BE2C (cell line): ENCODE results near the gene PDHB.

ENCODE experiments used
- DNase-seq: peaks from one replicate; pipeline ENCODE4 v3.0.0-alpha.2; 2020
- H3K27me3 ChIP-seq: fragments of 250-450 bp; sonication (Bioruptor Pico); 2 replicates; pipeline ENCODE4 v1.5.1; 2020; ENCODE audit warnings: mild to moderate bottlenecking
- H3K36me3 ChIP-seq: fragments of 250-450 bp; sonication (Bioruptor Pico); 2 replicates; pipeline ENCODE4 v1.5.1; 2020; ENCODE audit warnings: mild to moderate bottlenecking
- H3K4me1 ChIP-seq: fragments of 250-450 bp; sonication (Bioruptor Pico); 2 replicates; pipeline ENCODE4 v1.5.1; 2020
- H3K4me3 ChIP-seq: 2 replicates; pipeline ENCODE4 v1.5.1; 2011; ENCODE audit warnings: low read depth, low read length
- H3K9me3 ChIP-seq: fragments of 250-450 bp; sonication (Bioruptor Pico); 2 replicates; pipeline ENCODE4 v1.5.1; 2020
- TF ChIP-seq, protein P1 (sequence below): IDR thresholded peaks from 2 replicates; pipeline ENCODE4 v1.5.1; 2012; ENCODE audit warnings: mild to moderate bottlenecking, low read depth, low read length

The PDHB gene

GRCh38 chr3:58379351-58380073, 54.1 kb downstream of the PDHB start:
- TF ChIP-seq, protein P1, sequence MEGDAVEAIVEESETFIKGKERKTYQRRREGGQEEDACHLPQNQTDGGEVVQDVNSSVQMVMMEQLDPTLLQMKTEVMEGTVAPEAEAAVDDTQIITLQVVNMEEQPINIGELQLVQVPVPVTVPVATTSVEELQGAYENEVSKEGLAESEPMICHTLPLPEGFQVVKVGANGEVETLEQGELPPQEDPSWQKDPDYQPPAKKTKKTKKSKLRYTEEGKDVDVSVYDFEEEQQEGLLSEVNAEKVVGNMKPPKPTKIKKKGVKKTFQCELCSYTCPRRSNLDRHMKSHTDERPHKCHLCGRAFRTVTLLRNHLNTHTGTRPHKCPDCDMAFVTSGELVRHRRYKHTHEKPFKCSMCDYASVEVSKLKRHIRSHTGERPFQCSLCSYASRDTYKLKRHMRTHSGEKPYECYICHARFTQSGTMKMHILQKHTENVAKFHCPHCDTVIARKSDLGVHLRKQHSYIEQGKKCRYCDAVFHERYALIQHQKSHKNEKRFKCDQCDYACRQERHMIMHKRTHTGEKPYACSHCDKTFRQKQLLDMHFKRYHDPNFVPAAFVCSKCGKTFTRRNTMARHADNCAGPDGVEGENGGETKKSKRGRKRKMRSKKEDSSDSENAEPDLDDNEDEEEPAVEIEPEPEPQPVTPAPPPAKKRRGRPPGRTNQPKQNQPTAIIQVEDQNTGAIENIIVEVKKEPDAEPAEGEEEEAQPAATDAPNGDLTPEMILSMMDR = no peak
- H3K4me3 ChIP-seq = no peak overlapping the region
- no peaks in the 10 kb centered on the region for H3K27me3 ChIP-seq
- H3K9me3 ChIP-seq = no peaks in the 10 kb centered on the region
- DNase-seq = no peak
- no peaks in the 10 kb centered on the region for H3K36me3 ChIP-seq
- no peaks in the 10 kb centered on the region for H3K4me1 ChIP-seq

GRCh38 chr3:58377750-58378149, 55.9 kb downstream of the PDHB start:
- Histone ChIP-seq H3K4me1 (no peaks in the 10 kb centered on the region), H3K27me3 (no peaks in the 10 kb centered on the region), H3K4me3 (no peak overlapping the region), H3K9me3 (no peaks in the 10 kb centered on the region), H3K36me3 (no peaks in the 10 kb centered on the region)
- DNase-seq = no peak
- TF ChIP-seq, protein P1 = no peak
